NT2/D1 (cell line): ENCODE results near the gene TBC1D19.

Experiments
- YY1 ChIP-seq: IDR thresholded peaks from 2 replicates; pipeline ENCODE4 v1.6.1; 2011; ENCODE audit not compliant: insufficient read length, insufficient read depth
- ZNF274 ChIP-seq: IDR thresholded peaks from 2 replicates; pipeline ENCODE4 v1.6.1; 2011; ENCODE audit warnings: mild to moderate bottlenecking, low read depth, low read length

DNA sequence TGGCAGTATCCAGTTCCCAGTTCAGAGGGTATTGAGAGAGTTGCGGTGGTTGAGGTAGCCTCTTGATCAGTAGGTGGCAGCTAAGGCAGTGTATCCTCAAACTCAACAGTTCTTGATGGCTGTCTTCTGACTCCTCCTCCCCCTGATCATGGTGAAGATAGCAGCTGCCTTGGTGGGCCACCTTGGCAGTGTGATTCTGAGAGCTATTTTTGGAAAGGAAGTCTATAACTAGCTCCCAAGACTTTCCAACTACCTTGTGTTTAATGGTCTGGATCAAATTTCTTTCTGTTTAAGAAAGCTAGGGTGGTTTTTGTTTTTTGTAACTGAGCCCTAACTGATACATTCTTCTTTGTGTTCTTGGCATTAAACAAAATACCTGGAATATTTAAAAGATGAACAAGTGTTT lies 10.5 kb upstream of the TBC1D19 start:
- TF ChIP-seq ZNF274: no peak
- no peak for TF ChIP-seq YY1
